Liver (tissue), 9 donors: Measurements from ENCODE around the gene RALGAPA2. TPM values are rescaled to one million over a fixed set of nuclear protein-coding genes. Genes with fewer than 3 reads are reported as not detected.

Experiments used
- DNase-seq: peaks from one replicate; pipeline ENCODE4 v3.0.0-alpha.2; 2017; ENCODE audit warnings: low spot score
- H3K27ac ChIP-seq, 2 donors: one replicate each; pipeline ENCODE4 v1.7.0; 2013; ENCODE audit warnings: inconsistent platforms in 2 of 2, low read length in 2 of 2, control low read depth in 1 of 2, low read depth in 1 of 2, mild to moderate bottlenecking in 1 of 2
- H3K27me3 ChIP-seq, 4 donors: one replicate each; pipeline versions ENCODE4 v1.6.1 to v1.7.0; 2013; ENCODE audit warnings: low read length in 3 of 4, inconsistent platforms in 1 of 4, mild to moderate bottlenecking in 1 of 4, moderate library complexity in 1 of 4; ENCODE audit not compliant: control insufficient read depth in 4 of 4, insufficient read depth in 4 of 4
- H3K36me3 ChIP-seq, 4 donors: one replicate each; pipeline versions ENCODE4 v1.6.1 to v1.7.0; 2013; ENCODE audit warnings: low read length in 3 of 4, mild to moderate bottlenecking in 3 of 4, low read depth in 1 of 4, moderate library complexity in 1 of 4; ENCODE audit not compliant: control insufficient read depth in 4 of 4, insufficient read depth in 3 of 4
- H3K4me1 ChIP-seq, 4 donors: one replicate each; pipeline versions ENCODE4 v1.6.1 to v1.7.0; 2013; ENCODE audit warnings: low read length in 3 of 4, mild to moderate bottlenecking in 3 of 4, moderate library complexity in 1 of 4; ENCODE audit not compliant: control insufficient read depth in 4 of 4, insufficient read depth in 4 of 4
- H3K4me3 ChIP-seq, 3 donors: one replicate each; pipeline versions ENCODE4 v1.6.1 to v1.7.0; 2013; ENCODE audit warnings: low read length in 3 of 3, control low read depth in 1 of 3, low read depth in 1 of 3, mild to moderate bottlenecking in 1 of 3
- H3K9ac ChIP-seq, 2 donors: one replicate each; pipeline ENCODE4 v1.7.0; 2013; ENCODE audit warnings: low read length in 2 of 2, mild to moderate bottlenecking in 2 of 2, moderate library complexity in 2 of 2, control low read depth in 1 of 2, low read depth in 1 of 2
- H3K9me3 ChIP-seq, 4 donors: one replicate each; pipeline versions ENCODE4 v1.6.1 to v1.7.0; 2013; ENCODE audit warnings: low read length in 3 of 4; ENCODE audit not compliant: control insufficient read depth in 4 of 4
- ATF3 ChIP-seq: IDR thresholded peaks from 2 replicates; pipeline ENCODE4 v1.6.1; 2016; ENCODE audit warnings: antibody characterized with exemption
- CTCF ChIP-seq: fragments of 150-350 bp; IDR thresholded peaks from 2 replicates; pipeline ENCODE4 v1.5.1; 2017; ENCODE audit warnings: improper control_type of control experiment, low read depth, low read length; ENCODE audit not compliant: missing input control
- EGR1 ChIP-seq, 2 donors: IDR thresholded peaks; 2 replicates each; pipeline ENCODE4 v1.6.1; 2016 to 2018; ENCODE audit warnings: antibody characterized with exemption in 2 of 2, low read depth in 2 of 2
- FOXA1 ChIP-seq: IDR thresholded peaks from 2 replicates; pipeline ENCODE4 v1.6.1; 2016; ENCODE audit warnings: antibody characterized with exemption
- HNF4A ChIP-seq, 2 donors: conservative IDR thresholded peaks; 2 replicates each; pipeline ENCODE4 v1.6.1; 2016; ENCODE audit warnings: antibody characterized with exemption in 2 of 2, mild to moderate bottlenecking in 2 of 2
- HNF4G ChIP-seq: IDR thresholded peaks from 2 replicates; pipeline ENCODE4 v1.6.1; 2016; ENCODE audit warnings: antibody characterized with exemption
- NR2F2 ChIP-seq: IDR thresholded peaks from 2 replicates; pipeline ENCODE4 v1.6.1; 2016; ENCODE audit warnings: antibody characterized with exemption
- RAD21 ChIP-seq, 2 donors: IDR thresholded peaks; 2 replicates each; pipeline ENCODE4 v1.6.1; 2016; ENCODE audit warnings: antibody characterized with exemption in 2 of 2, mild to moderate bottlenecking in 2 of 2
- REST ChIP-seq: IDR thresholded peaks from 2 replicates; pipeline ENCODE4 v1.6.1; 2016; ENCODE audit warnings: antibody characterized with exemption, mild to moderate bottlenecking
- RXRA ChIP-seq, 2 donors: IDR thresholded peaks; 2 replicates each; pipeline ENCODE4 v1.6.1; 2017 to 2018; ENCODE audit warnings: antibody characterized with exemption in 2 of 2, mild to moderate bottlenecking in 1 of 2
- SP1 ChIP-seq: IDR thresholded peaks from 2 replicates; pipeline ENCODE4 v1.6.1; 2018; ENCODE audit warnings: antibody characterized with exemption, mild to moderate bottlenecking
- TAF1 ChIP-seq: conservative IDR thresholded peaks from 2 replicates; pipeline ENCODE4 v1.6.1; 2016; ENCODE audit warnings: antibody characterized with exemption, mild to moderate bottlenecking
- ZBTB33 ChIP-seq: IDR thresholded peaks from 2 replicates; pipeline ENCODE4 v1.6.1; 2016; ENCODE audit warnings: antibody characterized with exemption
- WGBS: extraction: QIAGEN DNeasy Blood & Tissue Kit; methylation state at CpG from one replicate; pipeline ENCODE4 v1.1.7; 2013; 5-methylcytosine and 5-hydroxymethylcytosine counted together
- polyA plus RNA-seq, 2 donors: library from polyadenylated mRNA; stranded (reverse) in 1 of 2; unstranded in 1 of 2; fragments of 200-250 nt in 1 of 2; fragments of >200 nt in 1 of 2; fragmentation: Nextera tagmentation in 1 of 2; extraction: Ambion mirVana in 1 of 2; gene quantifications; one replicate each; pipeline versions ENCODE4 v1.2.1 to v1.2.3, GENCODE V29; 2013 to 2015
- total RNA-seq, 2 donors: library from RNA; depleted of rRNA; stranded (reverse); fragments of >200 nt; gene quantifications; one replicate each; pipeline ENCODE4 v1.2.3, GENCODE V29; 2014
- TF ChIP-seq, protein P1 (sequence below): IDR thresholded peaks from 2 replicates; pipeline ENCODE4 v1.6.1; 2016; ENCODE audit warnings: antibody characterized with exemption
- donor health status: healthy.
- donor health status: healthy.
- donor health status: healthy.
- donor health status: healthy.
- donor health status: healthy.

The RALGAPA2 gene
- total and polyA plus RNA-seq, 4 donors, result 14.8 to 89.9 (median 25.1) TPM

DNA sequence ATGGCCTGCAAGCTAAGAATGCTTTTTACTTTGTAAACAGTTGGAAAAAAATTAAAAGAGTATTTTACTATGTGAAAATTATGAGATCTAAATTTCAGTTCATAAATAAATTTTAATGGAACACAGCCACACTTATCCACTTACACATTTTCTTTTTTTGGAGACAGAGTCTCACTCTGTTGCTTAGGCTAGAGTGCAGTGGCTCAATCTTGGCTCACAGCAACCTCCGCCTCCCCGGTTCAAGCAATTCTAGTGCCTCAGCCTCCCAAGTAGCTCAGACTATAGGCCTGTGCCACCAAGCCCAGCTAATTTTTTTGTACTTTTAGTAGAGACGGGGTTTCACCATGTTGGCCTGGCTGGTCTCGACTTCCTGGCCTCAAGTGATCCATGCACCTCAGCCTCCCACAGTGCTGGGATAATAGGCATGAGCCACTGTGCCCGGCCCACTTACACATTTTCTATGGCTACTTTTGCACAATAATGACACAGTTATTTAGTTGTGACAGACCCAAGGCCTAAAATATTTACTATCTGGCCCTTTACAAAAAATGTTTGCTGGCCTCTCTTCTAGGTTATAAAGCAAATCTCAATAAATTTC lies 234.9 kb downstream of the RALGAPA2 start:
- WGBS, result 95% methylated on average over 5 of the region's 5 CpGs

More for the DNA sequence above, 234.9 kb downstream of the RALGAPA2 start:
- TF ChIP-seq CTCF, result no peak
- TF ChIP-seq FOXA1, result no peak
- no peak for TF ChIP-seq NR2F2
- TF ChIP-seq RXRA (IDR thresholded peaks at IDR 0.05), result no peak
- no peak for TF ChIP-seq ATF3
- TF ChIP-seq TAF1, result no peak
- no peak for TF ChIP-seq REST
- TF ChIP-seq RAD21 (IDR thresholded peaks at IDR 0.05), result no peak
- no peak for TF ChIP-seq HNF4A (conservative IDR thresholded peaks at IDR 0.05)
- TF ChIP-seq ZBTB33, result no peak
- TF ChIP-seq HNF4G, result no peak
- no peak for TF ChIP-seq SP1
- no peak for TF ChIP-seq EGR1 (IDR thresholded peaks at IDR 0.05; ENCODE audit: low read depth in 2 of 2)
- TF ChIP-seq, protein P1, sequence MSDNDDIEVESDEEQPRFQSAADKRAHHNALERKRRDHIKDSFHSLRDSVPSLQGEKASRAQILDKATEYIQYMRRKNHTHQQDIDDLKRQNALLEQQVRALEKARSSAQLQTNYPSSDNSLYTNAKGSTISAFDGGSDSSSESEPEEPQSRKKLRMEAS, result no peak
- Histone ChIP-seq H3K9me3 (no peaks in the 10 kb centered on the region), H3K4me3 (no peak overlapping the region), H3K27ac (no peak overlapping the region), H3K27me3 (no peaks in the 10 kb centered on the region), H3K9ac (no peak overlapping the region), H3K36me3 (peaks cover 0 to 14% (median 8%) of the 10 kb centered on the region in 4 donors), H3K4me1 (peaks cover 2 to 13% (median 7%) of the 10 kb centered on the region in 4 donors)
- no peak for DNase-seq
